ENCODE results near the gene DIP2B.

DNA sequence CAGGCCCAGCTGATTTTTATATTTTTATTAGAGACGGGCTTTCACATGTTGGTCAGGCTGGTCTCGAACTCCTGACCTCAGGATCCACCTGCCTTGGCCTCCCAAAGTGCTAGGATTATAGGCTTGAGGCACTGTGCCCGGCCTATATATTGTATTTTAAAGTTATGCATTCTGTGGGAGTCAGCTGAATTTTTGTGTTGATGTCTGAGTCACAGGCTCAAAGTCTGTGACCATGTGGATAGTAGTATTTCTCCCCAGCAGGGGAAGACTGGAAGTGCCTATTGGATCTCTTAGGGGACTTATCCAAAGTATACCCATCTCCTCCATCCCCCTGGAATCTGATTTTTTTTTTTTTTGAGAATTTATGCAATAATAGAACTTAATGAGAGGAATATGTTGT lies 215.3 kb downstream of the DIP2B start:
- TF ChIP-seq, protein P1, sequence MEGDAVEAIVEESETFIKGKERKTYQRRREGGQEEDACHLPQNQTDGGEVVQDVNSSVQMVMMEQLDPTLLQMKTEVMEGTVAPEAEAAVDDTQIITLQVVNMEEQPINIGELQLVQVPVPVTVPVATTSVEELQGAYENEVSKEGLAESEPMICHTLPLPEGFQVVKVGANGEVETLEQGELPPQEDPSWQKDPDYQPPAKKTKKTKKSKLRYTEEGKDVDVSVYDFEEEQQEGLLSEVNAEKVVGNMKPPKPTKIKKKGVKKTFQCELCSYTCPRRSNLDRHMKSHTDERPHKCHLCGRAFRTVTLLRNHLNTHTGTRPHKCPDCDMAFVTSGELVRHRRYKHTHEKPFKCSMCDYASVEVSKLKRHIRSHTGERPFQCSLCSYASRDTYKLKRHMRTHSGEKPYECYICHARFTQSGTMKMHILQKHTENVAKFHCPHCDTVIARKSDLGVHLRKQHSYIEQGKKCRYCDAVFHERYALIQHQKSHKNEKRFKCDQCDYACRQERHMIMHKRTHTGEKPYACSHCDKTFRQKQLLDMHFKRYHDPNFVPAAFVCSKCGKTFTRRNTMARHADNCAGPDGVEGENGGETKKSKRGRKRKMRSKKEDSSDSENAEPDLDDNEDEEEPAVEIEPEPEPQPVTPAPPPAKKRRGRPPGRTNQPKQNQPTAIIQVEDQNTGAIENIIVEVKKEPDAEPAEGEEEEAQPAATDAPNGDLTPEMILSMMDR (IDR thresholded peaks at IDR 0.05; ENCODE audit: low read depth, low read length) = no peak
- no peak for TF ChIP-seq POLR2A (IDR thresholded peaks at IDR 0.05; ENCODE audit: extremely low read depth, insufficient read length)

Measured in NB4 (cell line).